WTC11 (cell line): ENCODE results near the gene HDDC3. TPM values are rescaled to one million over a fixed set of nuclear protein-coding genes. Genes with fewer than 3 reads are reported as not detected.
A peak's percentile ranks its signal among the peaks of the same experiment; 100 is the strongest.

Experiments
- AFF4 ChIP-seq: sonication (generic); formaldehyde crosslinking; IDR thresholded peaks from 2 replicates; pipeline ENCODE4 v1.8.1; 2023; ENCODE audit warnings: mild to moderate bottlenecking, missing genetic modification reagents, borderline replicate concordance
- ATF1 ChIP-seq: sonication (generic); formaldehyde crosslinking; IDR thresholded peaks from 2 replicates; pipeline ENCODE4 v1.8.1; 2023; ENCODE audit warnings: mild to moderate bottlenecking, moderate library complexity, missing genetic modification reagents
- CREB1 ChIP-seq: sonication (generic); formaldehyde crosslinking; IDR thresholded peaks from 2 replicates; pipeline ENCODE4 v1.8.0; 2023; ENCODE audit warnings: mild to moderate bottlenecking, missing genetic modification reagents
- ELF4 ChIP-seq: sonication (generic); formaldehyde crosslinking; IDR thresholded peaks from 2 replicates; pipeline ENCODE4 v1.8.1; 2022; ENCODE audit warnings: low read depth, mild to moderate bottlenecking, moderate library complexity, missing genetic modification reagents
- EMX1 ChIP-seq: fragments of 250-450 bp; sonication (Bioruptor Pico); IDR thresholded peaks from 2 replicates; pipeline ENCODE4 v1.8.0; 2021; ENCODE audit warnings: mild to moderate bottlenecking
- GRHL2 ChIP-seq: fragments of 250-450 bp; sonication (Bioruptor Pico); IDR thresholded peaks from 2 replicates; pipeline ENCODE4 v1.8.0; 2022; ENCODE audit warnings: mild to moderate bottlenecking, moderate library complexity; ENCODE audit not compliant: insufficient replicate concordance, severe bottlenecking
- GTF2I ChIP-seq: fragments of 250-450 bp; sonication (Bioruptor Pico); conservative IDR thresholded peaks from 2 replicates; pipeline ENCODE4 v1.4.0; 2021; ENCODE audit warnings: mild to moderate bottlenecking
- IRF1 ChIP-seq: sonication (generic); formaldehyde crosslinking; IDR thresholded peaks from 2 replicates; pipeline ENCODE4 v1.8.0; 2023; ENCODE audit warnings: missing genetic modification reagents
- MAX ChIP-seq: sonication (generic); formaldehyde crosslinking; IDR thresholded peaks from 2 replicates; pipeline ENCODE4 v1.8.0; 2022; ENCODE audit warnings: mild to moderate bottlenecking, missing genetic modification reagents
- MXD4 ChIP-seq: fragments of 250-450 bp; sonication (Bioruptor Pico); IDR thresholded peaks from 2 replicates; pipeline ENCODE4 v1.8.0; 2021; ENCODE audit warnings: mild to moderate bottlenecking, moderate library complexity, borderline replicate concordance
- MYBL2 ChIP-seq: sonication (generic); formaldehyde crosslinking; IDR thresholded peaks from 2 replicates; pipeline ENCODE4 v1.8.1; 2023; ENCODE audit warnings: mild to moderate bottlenecking, moderate library complexity, missing genetic modification reagents
- NFE2L1 ChIP-seq: sonication (generic); formaldehyde crosslinking; IDR thresholded peaks from 2 replicates; pipeline ENCODE4 v1.8.1; 2023; ENCODE audit warnings: missing genetic modification reagents
- PREB ChIP-seq: sonication (generic); formaldehyde crosslinking; IDR thresholded peaks from 2 replicates; pipeline ENCODE4 v1.8.1; 2022; ENCODE audit warnings: mild to moderate bottlenecking, missing genetic modification reagents, moderate library complexity, borderline replicate concordance
- RELA ChIP-seq: sonication (generic); formaldehyde crosslinking; IDR thresholded peaks from 2 replicates; pipeline ENCODE4 v1.8.1; 2022; ENCODE audit warnings: missing genetic modification reagents, mild to moderate bottlenecking, borderline replicate concordance
- SMAD4 ChIP-seq: sonication (generic); formaldehyde crosslinking; IDR thresholded peaks from 2 replicates; pipeline ENCODE4 v1.8.0; 2022; ENCODE audit warnings: mild to moderate bottlenecking, missing genetic modification reagents
- SP1 ChIP-seq: sonication (generic); formaldehyde crosslinking; conservative IDR thresholded peaks from 2 replicates; pipeline ENCODE4 v1.8.1; 2022; ENCODE audit warnings: missing genetic modification reagents
- ZNF121 ChIP-seq: sonication (generic); formaldehyde crosslinking; IDR thresholded peaks from 2 replicates; pipeline ENCODE4 v1.8.0; 2023; ENCODE audit warnings: missing genetic modification reagents
- ZNF263 ChIP-seq: sonication (generic); formaldehyde crosslinking; IDR thresholded peaks from 2 replicates; pipeline ENCODE4 v1.8.1; 2022; ENCODE audit warnings: low read depth, mild to moderate bottlenecking, moderate library complexity, missing genetic modification reagents
- ZNF317 ChIP-seq: sonication (generic); formaldehyde crosslinking; IDR thresholded peaks from 2 replicates; pipeline ENCODE4 v1.8.1; 2023; ENCODE audit warnings: low read depth, mild to moderate bottlenecking, moderate library complexity, missing genetic modification reagents, borderline replicate concordance
- total RNA-seq: library from RNA; stranded (reverse); gene quantifications from 3 replicates; pipeline ENCODE4 v1.2.3, GENCODE V29; 2021
- TF ChIP-seq, protein P1 (sequence below): sonication (generic); formaldehyde crosslinking; IDR thresholded peaks from 2 replicates; pipeline ENCODE4 v1.8.0; 2022; ENCODE audit warnings: mild to moderate bottlenecking, missing genetic modification reagents
- TF ChIP-seq, protein P2 (sequence below): sonication (generic); formaldehyde crosslinking; IDR thresholded peaks from 2 replicates; pipeline ENCODE4 v1.8.1; 2023; ENCODE audit warnings: mild to moderate bottlenecking, missing genetic modification reagents, moderate library complexity
- TF ChIP-seq, protein P3 (sequence below): sonication (generic); formaldehyde crosslinking; IDR thresholded peaks from 2 replicates; pipeline ENCODE4 v1.8.1; 2022; ENCODE audit warnings: low read depth, mild to moderate bottlenecking, moderate library complexity, missing genetic modification reagents, borderline replicate concordance
- TF ChIP-seq, protein P4 (sequence below): sonication (generic); formaldehyde crosslinking; IDR thresholded peaks from 2 replicates; pipeline ENCODE4 v1.8.1; 2023; ENCODE audit warnings: mild to moderate bottlenecking, missing genetic modification reagents

Gene HDDC3
- total RNA-seq, 1 experiment from 2014 or later: 16.4 TPM

DNA sequence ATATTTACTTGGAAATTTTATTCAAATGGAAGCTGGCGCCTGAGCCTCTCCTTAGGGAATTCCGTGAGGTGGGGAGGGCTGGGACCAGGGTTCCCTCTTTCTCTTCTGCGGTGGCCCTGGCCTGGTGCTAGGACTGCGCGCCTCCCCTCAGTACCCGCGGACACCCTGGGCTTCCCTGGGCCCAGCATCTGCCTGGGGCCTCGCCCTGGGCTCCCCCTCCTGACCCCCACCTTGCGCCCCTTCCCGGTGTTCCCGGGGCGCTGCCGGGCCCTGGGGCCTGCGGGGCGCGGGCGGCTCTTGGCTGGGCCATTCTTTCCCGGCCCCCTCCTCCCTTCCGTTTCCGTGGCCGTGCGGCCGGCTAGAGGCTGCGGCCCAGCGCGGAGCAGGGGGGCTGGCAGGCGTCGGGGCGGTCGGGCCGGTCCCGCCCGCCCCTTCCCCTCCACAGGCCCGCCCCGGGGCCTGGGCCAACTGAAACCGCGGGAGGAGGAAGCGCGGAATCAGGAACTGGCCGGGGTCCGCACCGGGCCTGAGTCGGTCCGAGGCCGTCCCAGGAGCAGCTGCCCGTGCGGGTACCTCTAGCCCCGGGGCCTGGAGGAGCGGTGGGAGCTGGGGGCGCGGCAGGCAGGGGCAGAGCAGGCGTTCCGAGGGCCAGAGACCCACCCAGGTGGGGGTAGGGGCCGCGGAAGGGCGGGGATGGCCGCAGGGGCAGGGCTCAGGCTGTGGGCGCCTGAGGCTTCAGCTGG lies 48.2 kb downstream of the HDDC3 start, which contains the start of gene FES (continued):
- TF ChIP-seq, protein P1, sequence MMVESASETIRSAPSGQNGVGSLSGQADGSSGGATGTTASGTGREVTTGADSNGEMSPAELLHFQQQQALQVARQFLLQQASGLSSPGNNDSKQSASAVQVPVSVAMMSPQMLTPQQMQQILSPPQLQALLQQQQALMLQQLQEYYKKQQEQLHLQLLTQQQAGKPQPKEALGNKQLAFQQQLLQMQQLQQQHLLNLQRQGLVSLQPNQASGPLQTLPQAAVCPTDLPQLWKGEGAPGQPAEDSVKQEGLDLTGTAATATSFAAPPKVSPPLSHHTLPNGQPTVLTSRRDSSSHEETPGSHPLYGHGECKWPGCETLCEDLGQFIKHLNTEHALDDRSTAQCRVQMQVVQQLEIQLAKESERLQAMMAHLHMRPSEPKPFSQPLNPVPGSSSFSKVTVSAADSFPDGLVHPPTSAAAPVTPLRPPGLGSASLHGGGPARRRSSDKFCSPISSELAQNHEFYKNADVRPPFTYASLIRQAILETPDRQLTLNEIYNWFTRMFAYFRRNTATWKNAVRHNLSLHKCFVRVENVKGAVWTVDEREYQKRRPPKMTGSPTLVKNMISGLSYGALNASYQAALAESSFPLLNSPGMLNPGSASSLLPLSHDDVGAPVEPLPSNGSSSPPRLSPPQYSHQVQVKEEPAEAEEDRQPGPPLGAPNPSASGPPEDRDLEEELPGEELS: no peak
- TF ChIP-seq ZNF317 (CRISPR knock-in tag) (no peak), PREB (no peak), ZNF121 (CRISPR knock-in tag) (no peak), NFE2L1 (no peak), ELF4 (no peak), RELA (CRISPR knock-in tag) (no peak), EMX1 (no peak), ATF1 (CRISPR knock-in tag) (no peak), CREB1 (CRISPR knock-in tag) (no peak), GTF2I (CRISPR knock-in tag) (no peak), IRF1 (CRISPR knock-in tag) (no peak), MAX (CRISPR knock-in tag) (no peak), SP1 (CRISPR knock-in tag) (0 out of 2 replicates have a peak, but pooled peaks have one; percentile 15), GRHL2 (CRISPR knock-in tag) (no peak), MXD4 (CRISPR knock-in tag) (no peak), ZNF263 (no peak), SMAD4 (CRISPR knock-in tag) (no peak), MYBL2 (CRISPR knock-in tag) (peak; percentile 89), AFF4 (CRISPR knock-in tag) (no peak)
- TF ChIP-seq, protein P2, sequence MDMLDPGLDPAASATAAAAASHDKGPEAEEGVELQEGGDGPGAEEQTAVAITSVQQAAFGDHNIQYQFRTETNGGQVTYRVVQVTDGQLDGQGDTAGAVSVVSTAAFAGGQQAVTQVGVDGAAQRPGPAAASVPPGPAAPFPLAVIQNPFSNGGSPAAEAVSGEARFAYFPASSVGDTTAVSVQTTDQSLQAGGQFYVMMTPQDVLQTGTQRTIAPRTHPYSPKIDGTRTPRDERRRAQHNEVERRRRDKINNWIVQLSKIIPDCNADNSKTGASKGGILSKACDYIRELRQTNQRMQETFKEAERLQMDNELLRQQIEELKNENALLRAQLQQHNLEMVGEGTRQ (CRISPR knock-in tag): no peak
- TF ChIP-seq, protein P3, sequence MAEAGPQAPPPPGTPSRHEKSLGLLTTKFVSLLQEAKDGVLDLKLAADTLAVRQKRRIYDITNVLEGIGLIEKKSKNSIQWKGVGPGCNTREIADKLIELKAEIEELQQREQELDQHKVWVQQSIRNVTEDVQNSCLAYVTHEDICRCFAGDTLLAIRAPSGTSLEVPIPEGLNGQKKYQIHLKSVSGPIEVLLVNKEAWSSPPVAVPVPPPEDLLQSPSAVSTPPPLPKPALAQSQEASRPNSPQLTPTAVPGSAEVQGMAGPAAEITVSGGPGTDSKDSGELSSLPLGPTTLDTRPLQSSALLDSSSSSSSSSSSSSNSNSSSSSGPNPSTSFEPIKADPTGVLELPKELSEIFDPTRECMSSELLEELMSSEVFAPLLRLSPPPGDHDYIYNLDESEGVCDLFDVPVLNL: 0 out of 2 replicates have a peak, but pooled peaks have one; percentile 14
- TF ChIP-seq, protein P4, sequence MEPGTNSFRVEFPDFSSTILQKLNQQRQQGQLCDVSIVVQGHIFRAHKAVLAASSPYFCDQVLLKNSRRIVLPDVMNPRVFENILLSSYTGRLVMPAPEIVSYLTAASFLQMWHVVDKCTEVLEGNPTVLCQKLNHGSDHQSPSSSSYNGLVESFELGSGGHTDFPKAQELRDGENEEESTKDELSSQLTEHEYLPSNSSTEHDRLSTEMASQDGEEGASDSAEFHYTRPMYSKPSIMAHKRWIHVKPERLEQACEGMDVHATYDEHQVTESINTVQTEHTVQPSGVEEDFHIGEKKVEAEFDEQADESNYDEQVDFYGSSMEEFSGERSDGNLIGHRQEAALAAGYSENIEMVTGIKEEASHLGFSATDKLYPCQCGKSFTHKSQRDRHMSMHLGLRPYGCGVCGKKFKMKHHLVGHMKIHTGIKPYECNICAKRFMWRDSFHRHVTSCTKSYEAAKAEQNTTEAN (CRISPR knock-in tag): no peak
